Activated naive CD8-positive, alpha-beta T cell treated with anti-CD3 and anti-CD28 coated beads for 36 hours (primary cell): Measurements from ENCODE around the gene CCAR1. TPM values are rescaled to one million over a fixed set of nuclear protein-coding genes. Genes with fewer than 3 reads are reported as not detected.
"Not testable (repeated sequence)": the region's sequence is repeated elsewhere in the genome, so short reads cannot be mapped to it uniquely, and the experiment has no call there.

Experiments
- DNase-seq: peaks from one replicate; pipeline ENCODE4 v3.0.0; 2021
- H3K27ac Mint-ChIP-seq: one replicate; pipeline ENCODE4 v1.8.0; 2022; ENCODE audit warnings: mild to moderate bottlenecking, moderate library complexity, mixed read lengths
- H3K27me3 Mint-ChIP-seq: one replicate; pipeline ENCODE4 v1.8.0; 2022; ENCODE audit warnings: mild to moderate bottlenecking, mixed read lengths
- H3K36me3 Mint-ChIP-seq: one replicate; pipeline ENCODE4 v1.8.0; 2021; ENCODE audit warnings: mild to moderate bottlenecking, mixed read lengths
- H3K4me1 Mint-ChIP-seq: one replicate; pipeline ENCODE4 v1.8.0; 2021; ENCODE audit warnings: mixed read lengths
- H3K4me3 Mint-ChIP-seq: one replicate; pipeline ENCODE4 v1.8.0; 2022; ENCODE audit warnings: mild to moderate bottlenecking, moderate library complexity, mixed read lengths
- H3K9me3 Mint-ChIP-seq: one replicate; pipeline ENCODE4 v1.8.0; 2022; ENCODE audit warnings: mixed read lengths
- total RNA-seq, 2 experiments: library from RNA; stranded (reverse); gene quantifications; one replicate each; pipeline ENCODE4 v1.2.3, GENCODE V29; 2021

Gene CCAR1
- total RNA-seq, 2 experiments from 2014 or later, result 112 to 118 TPM

GRCh38 chr10:68735119-68735518 lies 14.1 kb downstream of the CCAR1 start:
- no peaks in the 10 kb centered on the region for H3K9me3 Mint-ChIP-seq
- DNase-seq, result no peak
- no peak overlapping the region for H3K27ac Mint-ChIP-seq
- no peak overlapping the region for H3K4me3 Mint-ChIP-seq
- H3K4me1 Mint-ChIP-seq, result peaks cover 14% of the 10 kb centered on the region
- H3K36me3 Mint-ChIP-seq, result peaks cover 29% of the 10 kb centered on the region
- no peaks in the 10 kb centered on the region for H3K27me3 Mint-ChIP-seq

- H3K4me3 Mint-ChIP-seq, H3K27ac Mint-ChIP-seq, DNase-seq, H3K9me3 Mint-ChIP-seq, H3K27me3 Mint-ChIP-seq: not testable (repeated sequence)
- Mint-ChIP-seq H3K36me3 (peaks cover 29% of the 10 kb centered on the region), H3K4me1 (peaks cover 14% of the 10 kb centered on the region)
These were observed 14.7 kb downstream of the CCAR1 start for GRCh38 chr10:68735739-68736138.

DNA sequence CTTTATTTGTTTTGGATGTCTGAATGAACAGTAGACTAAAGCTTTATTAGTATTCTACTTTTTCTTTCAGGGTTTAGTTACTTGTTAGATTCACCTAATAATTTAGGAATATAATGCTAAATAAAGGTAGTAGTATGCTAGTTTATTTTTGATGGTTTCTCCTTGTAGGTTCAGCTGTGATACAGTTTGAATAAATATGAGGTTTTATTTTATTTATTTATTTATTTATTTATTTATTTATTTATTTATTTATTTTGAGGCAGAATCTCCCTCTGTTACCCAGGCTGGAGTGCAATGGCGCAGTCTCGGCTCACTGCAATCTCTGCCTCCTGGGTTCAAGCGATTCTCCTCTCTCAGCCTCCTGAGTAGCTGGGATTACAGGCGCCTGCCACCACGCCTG lies 19.6 kb downstream of the CCAR1 start:
- H3K27me3 Mint-ChIP-seq, result not testable (repeated sequence)

DNA sequence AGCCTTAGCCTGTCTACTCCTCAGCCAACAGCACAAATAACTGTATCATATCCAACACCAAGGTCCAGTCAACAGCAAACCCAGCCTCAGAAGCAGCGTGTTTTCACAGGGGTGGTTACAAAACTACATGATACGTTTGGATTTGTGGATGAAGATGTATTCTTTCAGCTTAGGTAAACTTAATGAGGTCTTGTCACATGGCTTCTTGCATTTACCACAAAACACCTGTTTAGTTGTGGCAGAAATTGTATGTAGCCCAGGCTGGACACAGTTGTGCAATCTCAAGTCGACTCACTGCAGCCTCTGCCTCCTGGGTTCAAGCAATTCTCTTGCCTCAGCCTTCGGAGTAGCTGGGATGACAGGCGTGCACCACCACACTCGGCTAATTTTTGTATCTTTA lies 21.4 kb downstream of the CCAR1 start:
- peaks cover 8% of the 10 kb centered on the region for H3K36me3 Mint-ChIP-seq
- no peaks in the 10 kb centered on the region for H3K27me3 Mint-ChIP-seq
- H3K4me3 Mint-ChIP-seq, result no peak overlapping the region
- no peak for DNase-seq
- H3K4me1 Mint-ChIP-seq, result peaks cover 5% of the 10 kb centered on the region
- no peaks in the 10 kb centered on the region for H3K9me3 Mint-ChIP-seq
- H3K27ac Mint-ChIP-seq, result no peak overlapping the region

More for the DNA sequence above, 19.6 kb downstream of the CCAR1 start:
- not testable (repeated sequence) for H3K27ac Mint-ChIP-seq, H3K4me1 Mint-ChIP-seq, H3K4me3 Mint-ChIP-seq, DNase-seq, H3K9me3 Mint-ChIP-seq
- peaks cover 11% of the 10 kb centered on the region for H3K36me3 Mint-ChIP-seq

DNA sequence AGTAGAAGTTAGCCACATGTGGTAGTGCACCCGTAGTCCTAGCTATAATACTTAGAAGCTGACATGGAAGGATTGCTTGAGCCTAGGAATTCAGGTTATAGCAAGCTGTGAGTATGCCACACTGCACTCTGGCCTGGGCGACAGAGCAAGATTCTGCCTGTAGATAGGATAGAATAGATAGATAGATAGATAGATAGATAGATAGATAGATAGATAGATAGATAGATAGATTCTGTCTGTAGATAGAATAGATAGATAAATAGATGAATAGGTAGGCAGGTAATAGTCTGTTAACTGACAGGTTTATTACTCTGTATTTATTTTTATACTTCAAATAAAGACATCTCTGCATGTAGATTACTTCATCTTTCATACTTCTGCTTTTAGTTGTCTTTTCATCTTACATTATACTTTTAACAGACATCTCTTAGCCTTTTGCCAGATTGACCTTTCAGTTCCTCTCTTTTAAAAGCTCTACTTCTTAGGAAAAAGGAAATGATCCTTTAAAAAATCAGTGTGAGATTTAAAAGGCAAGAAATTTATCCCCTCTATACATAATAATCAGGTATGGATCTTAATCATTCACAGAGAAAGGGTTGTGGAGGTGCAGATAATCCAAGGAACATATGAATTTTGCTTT lies 31.8 kb downstream of the CCAR1 start:
- no peak overlapping the region for H3K27ac Mint-ChIP-seq
- no peak overlapping the region for H3K4me3 Mint-ChIP-seq
- no peaks in the 10 kb centered on the region for H3K9me3 Mint-ChIP-seq
- DNase-seq, result no peak
- peaks cover 5% of the 10 kb centered on the region for H3K4me1 Mint-ChIP-seq
- H3K36me3 Mint-ChIP-seq, result peaks cover 15% of the 10 kb centered on the region
- H3K27me3 Mint-ChIP-seq, result no peaks in the 10 kb centered on the region

GRCh38 chr10:68756246-68756645 lies 35.2 kb downstream of the CCAR1 start:
- Mint-ChIP-seq H3K4me1 (peaks cover 5% of the 10 kb centered on the region), H3K27ac (no peak overlapping the region), H3K4me3 (no peak overlapping the region)

DNA sequence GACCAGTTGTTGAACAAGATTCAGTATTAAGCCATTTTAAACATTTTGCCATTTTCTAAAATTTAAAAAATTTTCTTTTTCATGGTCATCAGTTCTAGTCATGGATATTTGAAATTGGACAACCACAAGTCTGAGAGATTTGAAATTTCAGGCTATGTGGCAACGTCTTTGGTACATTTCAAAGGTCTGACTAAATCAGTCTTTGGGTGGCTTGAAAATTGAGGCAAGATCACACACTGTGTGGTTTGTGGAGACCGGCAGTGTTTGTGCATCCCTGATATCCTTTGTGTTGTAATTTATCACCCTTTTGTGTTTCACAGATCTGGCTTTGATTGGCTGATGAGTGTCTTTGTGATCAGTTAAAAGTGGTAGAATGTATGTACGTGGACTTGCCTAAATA lies 35.7 kb downstream of the CCAR1 start:
- H3K36me3 Mint-ChIP-seq, result peaks cover 10% of the 10 kb centered on the region
- H3K27ac Mint-ChIP-seq, result no peak overlapping the region
- H3K27me3 Mint-ChIP-seq, result no peaks in the 10 kb centered on the region
- H3K4me3 Mint-ChIP-seq, result no peak overlapping the region
- no peak for DNase-seq
- H3K9me3 Mint-ChIP-seq, result no peaks in the 10 kb centered on the region
- peaks cover 5% of the 10 kb centered on the region for H3K4me1 Mint-ChIP-seq

More at GRCh38 chr10:68756246-68756645, 35.2 kb downstream of the CCAR1 start:
- H3K27me3 Mint-ChIP-seq, result no peaks in the 10 kb centered on the region
- DNase-seq, result no peak
- H3K9me3 Mint-ChIP-seq, result no peaks in the 10 kb centered on the region
- H3K36me3 Mint-ChIP-seq, result peaks cover 10% of the 10 kb centered on the region

DNA sequence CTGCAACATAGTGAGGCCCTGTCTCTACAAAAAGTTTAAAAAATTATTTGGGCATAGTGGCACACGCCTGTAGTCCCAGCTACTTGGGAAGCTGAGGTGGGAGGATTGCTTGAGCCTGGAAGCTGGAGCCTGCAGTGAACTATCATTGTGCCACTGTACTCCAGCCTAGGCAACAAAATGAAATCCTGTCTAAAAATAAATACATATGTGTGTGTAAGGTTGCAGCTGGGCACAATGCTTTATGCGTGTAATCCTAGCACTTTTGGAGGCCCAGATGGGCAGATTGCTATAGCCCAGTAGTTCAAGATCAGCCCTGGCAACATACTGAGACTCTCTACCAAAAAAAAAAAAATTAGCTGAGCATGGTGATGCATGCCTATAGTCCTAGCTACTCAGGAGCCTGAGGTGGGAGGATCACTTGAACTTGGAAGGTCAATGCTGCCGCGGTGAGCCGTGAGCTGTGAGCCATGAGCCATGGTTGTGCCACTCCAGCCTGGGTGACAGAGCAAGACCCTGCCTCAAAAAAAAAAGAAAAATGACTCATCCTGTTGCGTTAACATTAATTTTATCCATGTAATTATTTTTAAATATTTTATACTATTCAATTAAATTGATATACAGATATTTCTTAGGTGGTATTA lies 38.3 kb downstream of the CCAR1 start:
- H3K4me1 Mint-ChIP-seq, result peaks cover 2% of the 10 kb centered on the region
- H3K4me3 Mint-ChIP-seq, result no peak overlapping the region
- no peak overlapping the region for H3K27ac Mint-ChIP-seq
- H3K27me3 Mint-ChIP-seq, result no peaks in the 10 kb centered on the region
- DNase-seq, result no peak
- no peaks in the 10 kb centered on the region for H3K9me3 Mint-ChIP-seq
- H3K36me3 Mint-ChIP-seq, result peaks cover 10% of the 10 kb centered on the region

DNA sequence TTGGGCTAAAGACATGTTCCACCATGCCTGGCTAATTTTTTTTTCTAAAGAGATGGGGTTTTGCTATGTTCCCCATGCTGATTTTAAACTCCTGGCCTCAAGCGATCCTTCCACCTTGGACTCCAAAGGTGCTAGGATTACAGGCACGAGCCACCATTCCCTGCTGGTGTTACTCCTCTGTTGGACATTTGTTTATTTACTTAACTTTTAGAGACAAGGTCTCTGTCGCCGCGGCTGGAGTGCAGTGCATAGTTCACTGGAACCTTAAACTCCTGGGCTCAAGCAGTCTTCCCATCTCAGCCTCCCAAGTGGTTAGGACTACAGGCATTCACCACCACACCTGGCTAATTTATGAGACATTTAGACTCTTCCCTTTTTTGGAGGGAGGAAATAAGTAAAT lies 38.9 kb downstream of the CCAR1 start:
- H3K36me3 Mint-ChIP-seq, result peaks cover 12% of the 10 kb centered on the region
- no peaks in the 10 kb centered on the region for H3K27me3 Mint-ChIP-seq
- no peak overlapping the region for H3K27ac Mint-ChIP-seq
- H3K9me3 Mint-ChIP-seq, result no peaks in the 10 kb centered on the region
- H3K4me1 Mint-ChIP-seq, result peaks cover 4% of the 10 kb centered on the region
- DNase-seq, result no peak
- no peak overlapping the region for H3K4me3 Mint-ChIP-seq

DNA sequence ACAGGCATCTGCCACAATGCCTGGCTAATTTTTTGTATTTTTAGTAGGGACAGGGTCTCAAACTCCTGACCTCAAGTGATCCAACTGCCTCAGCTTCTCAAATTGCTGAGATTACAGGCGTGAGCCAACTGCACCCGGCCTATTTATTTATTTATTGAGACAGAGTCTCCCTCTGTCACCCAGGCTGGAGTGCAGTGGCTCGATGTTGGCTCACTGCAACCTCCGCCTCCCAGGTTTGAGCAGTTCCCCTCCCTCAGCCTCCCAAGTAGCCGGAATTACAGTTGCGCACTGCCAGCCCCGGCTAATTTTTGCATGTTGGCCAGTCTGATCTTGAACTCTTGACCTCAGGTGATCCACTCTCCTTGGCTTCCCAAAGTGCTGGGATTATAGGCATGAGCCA lies 46.4 kb downstream of the CCAR1 start:
- not testable (repeated sequence) for H3K27ac Mint-ChIP-seq, H3K4me3 Mint-ChIP-seq, H3K27me3 Mint-ChIP-seq, H3K9me3 Mint-ChIP-seq, DNase-seq, H3K4me1 Mint-ChIP-seq
- H3K36me3 Mint-ChIP-seq, result peaks cover 10% of the 10 kb centered on the region

- H3K27ac Mint-ChIP-seq, result no peak overlapping the region
- H3K4me1 Mint-ChIP-seq, result peaks cover 1% of the 10 kb centered on the region
- H3K27me3 Mint-ChIP-seq, result no peaks in the 10 kb centered on the region
- no peak overlapping the region for H3K4me3 Mint-ChIP-seq
- peaks cover 34% of the 10 kb centered on the region for H3K36me3 Mint-ChIP-seq
- H3K9me3 Mint-ChIP-seq, result no peaks in the 10 kb centered on the region
- DNase-seq, result no peak
These were observed 60.9 kb downstream of the CCAR1 start for GRCh38 chr10:68781613-68782574.

DNA sequence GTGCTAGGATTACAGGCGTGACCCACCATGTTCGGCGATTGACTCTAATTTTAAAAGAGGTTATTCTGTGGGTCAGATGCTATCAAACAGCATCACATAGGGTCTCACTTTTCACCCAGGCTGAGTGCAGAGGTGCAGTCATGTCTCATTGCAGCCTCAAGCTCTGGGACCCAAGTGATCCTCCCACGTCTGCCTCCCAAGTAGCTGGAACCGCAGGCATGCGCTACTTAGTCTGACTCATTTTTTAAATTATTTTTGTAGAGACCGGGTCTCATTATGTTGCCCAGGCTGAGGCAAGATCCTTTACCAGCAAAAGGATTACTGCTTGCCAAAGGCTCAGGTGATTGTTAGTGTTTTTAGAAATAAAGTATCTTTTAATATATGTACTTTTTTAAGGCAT lies 63.4 kb downstream of the CCAR1 start:
- no peak overlapping the region for H3K27ac Mint-ChIP-seq
- H3K36me3 Mint-ChIP-seq, result peaks cover 27% of the 10 kb centered on the region
- no peaks in the 10 kb centered on the region for H3K9me3 Mint-ChIP-seq
- DNase-seq, result no peak
- H3K4me1 Mint-ChIP-seq, result peaks cover 1% of the 10 kb centered on the region
- no peak overlapping the region for H3K4me3 Mint-ChIP-seq
- H3K27me3 Mint-ChIP-seq, result no peaks in the 10 kb centered on the region

GRCh38 chr10:68787813-68788212 lies 66.8 kb downstream of the CCAR1 start:
- DNase-seq, result no peak
- H3K4me1 Mint-ChIP-seq, result no peaks in the 10 kb centered on the region
- no peak overlapping the region for H3K4me3 Mint-ChIP-seq
- H3K27ac Mint-ChIP-seq, result no peak overlapping the region
- H3K36me3 Mint-ChIP-seq, result peaks cover 13% of the 10 kb centered on the region
- no peaks in the 10 kb centered on the region for H3K9me3 Mint-ChIP-seq
- no peaks in the 10 kb centered on the region for H3K27me3 Mint-ChIP-seq

GRCh38 chr10:68790476-68790875 lies 69.4 kb downstream of the CCAR1 start:
- Mint-ChIP-seq H3K27me3 (no peaks in the 10 kb centered on the region), H3K27ac (no peak overlapping the region), H3K36me3 (peaks cover 14% of the 10 kb centered on the region), H3K9me3 (no peaks in the 10 kb centered on the region), H3K4me1 (no peaks in the 10 kb centered on the region), H3K4me3 (no peak overlapping the region)
- no peak for DNase-seq

GRCh38 chr10:68792115-68792514 lies 71.1 kb downstream of the CCAR1 start:
- Mint-ChIP-seq H3K27me3 (no peaks in the 10 kb centered on the region), H3K4me3 (no peak overlapping the region), H3K36me3 (peaks cover 7% of the 10 kb centered on the region), H3K4me1 (no peaks in the 10 kb centered on the region), H3K9me3 (no peaks in the 10 kb centered on the region), H3K27ac (no peak overlapping the region)
- DNase-seq, result no peak
